HG02981 (cell line): ENCODE results near the gene DSCAML1.

Experiments used
- ATAC-seq: cut with Tn5 transposase; IDR thresholded peaks from one replicate; pipeline ENCODE4 v1.9.1; 2021; ENCODE audit warnings: mild to moderate bottlenecking, moderate library complexity; ENCODE audit not compliant: unreplicated experiment

DSCAML1 gene

DNA sequence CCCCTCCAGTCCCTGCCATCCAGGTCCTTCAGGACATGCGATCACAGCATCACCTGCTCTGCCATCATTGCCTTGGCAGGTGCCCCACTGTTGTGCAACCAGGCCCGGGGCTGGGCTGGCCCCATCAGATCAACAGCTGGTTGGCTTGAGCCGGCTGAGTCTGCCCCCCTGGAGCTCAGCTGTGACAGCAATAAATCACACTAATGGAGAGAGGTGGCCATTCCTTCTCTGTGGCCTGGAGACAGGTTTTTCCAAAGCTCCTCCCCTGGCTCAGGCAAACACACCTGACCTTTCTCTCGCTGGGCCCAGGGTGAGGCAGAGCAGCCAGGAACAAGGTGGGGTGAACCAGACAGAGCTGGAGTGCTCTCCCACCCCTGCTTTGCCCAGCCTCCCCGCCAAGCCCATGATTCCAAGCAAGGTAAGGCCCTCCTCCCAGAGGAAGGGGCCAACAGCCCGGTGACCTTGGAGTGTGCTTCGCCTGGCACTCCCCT, 36.4 kb upstream of the DSCAML1 start:
- no peak for ATAC-seq

GRCh38 chr11:117832511-117832910, 35.5 kb upstream of the DSCAML1 start:
- no peak for ATAC-seq

- ATAC-seq: no peak
These were observed 34.8 kb upstream of the DSCAML1 start for GRCh38 chr11:117831661-117832415.

- no peak for ATAC-seq
These were observed 33.8 kb upstream of the DSCAML1 start for GRCh38 chr11:117830674-117831351.

DNA sequence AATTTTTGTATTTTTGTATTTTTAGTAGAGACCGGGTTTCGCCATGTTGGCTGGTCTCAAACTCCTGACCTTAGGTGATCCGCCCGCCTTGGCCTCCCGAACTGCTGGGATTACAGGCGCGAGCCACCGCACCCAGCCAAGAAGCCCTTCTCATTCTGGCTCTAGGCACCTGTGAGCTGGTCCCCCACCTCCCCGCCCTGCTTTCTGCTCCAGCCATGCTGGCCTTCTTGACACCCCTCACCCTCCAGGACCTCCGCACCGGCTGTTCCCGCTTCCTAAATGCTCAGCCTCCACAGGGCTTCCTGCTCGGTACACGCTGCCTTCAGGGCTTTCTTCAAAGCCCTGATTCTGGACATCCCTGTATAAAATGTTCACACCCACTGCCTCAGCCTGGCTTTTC, 33.1 kb upstream of the DSCAML1 start:
- no peak for ATAC-seq

GRCh38 chr11:117829369-117829725, 32.3 kb upstream of the DSCAML1 start:
- no peak for ATAC-seq

DNA sequence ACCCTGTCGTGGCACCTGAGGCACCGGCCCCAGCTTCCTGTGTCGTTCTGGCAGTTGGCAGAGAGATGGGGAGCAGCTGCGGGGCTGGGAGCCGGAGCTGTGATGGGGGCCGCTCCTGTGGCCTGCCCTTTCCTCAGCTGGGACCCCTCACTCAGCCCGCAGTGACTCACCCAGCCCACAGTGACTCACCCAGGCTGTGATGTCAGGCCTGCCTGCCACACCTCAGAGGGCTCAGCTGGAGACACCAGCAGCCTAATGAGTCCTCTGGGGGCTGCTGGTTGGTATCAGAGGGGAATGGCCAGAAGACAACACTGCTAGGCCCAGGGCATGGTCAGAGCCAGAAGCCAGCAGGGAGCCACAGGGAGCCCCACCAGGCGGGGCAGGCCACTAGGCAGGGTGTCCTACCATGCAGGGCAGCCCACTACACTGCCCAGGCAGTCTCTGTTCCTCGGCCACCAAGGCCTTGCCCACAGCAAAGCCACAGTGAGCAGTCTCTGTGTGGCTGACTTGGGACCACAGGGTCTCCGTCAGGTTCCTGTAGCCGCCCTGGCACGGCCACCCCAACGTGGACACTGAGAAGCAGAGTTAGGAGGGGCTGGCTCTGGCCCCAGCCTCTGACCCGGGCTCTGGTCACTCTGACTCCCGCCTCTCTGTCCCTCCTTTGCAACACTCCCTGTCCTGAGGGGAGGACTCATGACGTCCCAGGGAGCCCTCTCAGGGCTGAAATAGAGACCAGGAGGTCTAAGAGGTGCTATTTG, 31.8 kb upstream of the DSCAML1 start:
- peak; percentile 59 for ATAC-seq

DNA sequence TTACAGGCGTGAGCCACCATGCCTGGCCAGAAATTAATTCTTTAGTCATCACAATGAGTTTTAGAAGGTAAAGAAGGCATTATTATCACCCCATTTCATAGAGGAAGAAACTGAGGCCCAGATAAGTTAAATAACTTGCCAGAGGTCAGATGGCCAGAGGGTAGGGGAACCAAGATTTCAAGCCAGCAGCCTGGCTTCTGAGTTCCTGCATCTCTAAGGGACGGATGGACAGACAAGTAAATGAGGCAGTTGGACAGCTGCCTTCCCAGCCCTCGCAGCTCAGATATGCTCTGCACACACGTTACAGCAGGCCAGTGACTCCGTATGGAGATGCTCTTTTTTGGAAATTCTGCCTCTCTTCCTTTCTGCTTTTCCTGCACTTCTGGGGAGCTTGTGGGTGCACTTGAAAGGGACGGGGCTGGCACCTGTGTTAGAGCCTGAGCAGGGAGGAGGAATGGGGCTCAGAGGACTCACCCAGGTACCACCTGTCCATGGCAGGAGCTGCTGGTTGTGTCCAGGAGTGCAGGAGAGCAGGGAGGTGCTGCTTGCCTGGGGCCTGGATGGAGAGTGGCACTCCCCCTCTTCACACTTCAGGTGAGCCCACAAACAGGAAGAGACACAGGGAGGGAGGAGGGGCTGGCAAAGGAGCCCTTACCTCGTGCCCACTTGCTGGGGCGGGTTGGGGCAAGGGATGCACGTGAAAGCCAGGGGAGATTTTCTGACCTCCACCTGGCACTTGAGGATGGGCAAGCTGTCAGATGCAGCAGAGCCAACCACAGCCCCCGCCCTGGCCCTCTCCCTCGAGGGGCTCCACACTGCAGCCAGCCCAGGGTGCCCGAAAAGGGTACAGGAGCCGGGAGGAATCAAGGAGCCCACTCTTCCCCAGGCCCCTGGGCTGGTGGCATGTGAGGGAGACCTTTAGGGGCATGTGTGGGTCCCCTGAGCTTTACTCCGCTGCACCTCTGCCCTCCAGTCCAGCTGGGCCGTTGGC, 30.8 kb upstream of the DSCAML1 start:
- ATAC-seq: no peak

DNA sequence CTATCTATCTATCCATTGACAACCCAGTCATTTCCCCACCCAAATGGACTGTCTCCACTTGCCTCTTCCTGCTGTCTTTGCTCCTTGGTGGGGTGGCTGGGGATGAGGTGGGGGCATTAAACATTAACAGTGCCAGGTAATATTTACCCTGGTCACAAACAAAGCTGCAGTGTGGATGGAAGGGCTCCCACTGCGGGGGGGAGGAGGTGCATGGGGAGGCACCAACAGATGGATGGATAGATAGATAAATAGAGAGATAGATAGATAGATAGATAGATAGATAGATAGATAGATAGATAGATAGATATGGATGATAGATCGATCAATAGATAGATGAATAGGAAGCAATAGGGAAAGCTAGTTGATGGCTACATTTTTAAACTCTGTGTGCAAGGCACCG, 29.8 kb upstream of the DSCAML1 start:
- no peak for ATAC-seq

GRCh38 chr11:117826190-117826570, 29.2 kb upstream of the DSCAML1 start:
- no peak for ATAC-seq

GRCh38 chr11:117825538-117826189, 28.6 kb upstream of the DSCAML1 start:
- ATAC-seq: no peak

GRCh38 chr11:117824571-117825537, 27.8 kb upstream of the DSCAML1 start, which contains the start of gene FXYD2:
Gene FXYD2 (minus strand): TSS chr11:117824744. CDS start chr11:117824678, 66 bp downstream.
- no peak for ATAC-seq

- no peak for ATAC-seq
These were observed 27.0 kb upstream of the DSCAML1 start for GRCh38 chr11:117823946-117824420.

DNA sequence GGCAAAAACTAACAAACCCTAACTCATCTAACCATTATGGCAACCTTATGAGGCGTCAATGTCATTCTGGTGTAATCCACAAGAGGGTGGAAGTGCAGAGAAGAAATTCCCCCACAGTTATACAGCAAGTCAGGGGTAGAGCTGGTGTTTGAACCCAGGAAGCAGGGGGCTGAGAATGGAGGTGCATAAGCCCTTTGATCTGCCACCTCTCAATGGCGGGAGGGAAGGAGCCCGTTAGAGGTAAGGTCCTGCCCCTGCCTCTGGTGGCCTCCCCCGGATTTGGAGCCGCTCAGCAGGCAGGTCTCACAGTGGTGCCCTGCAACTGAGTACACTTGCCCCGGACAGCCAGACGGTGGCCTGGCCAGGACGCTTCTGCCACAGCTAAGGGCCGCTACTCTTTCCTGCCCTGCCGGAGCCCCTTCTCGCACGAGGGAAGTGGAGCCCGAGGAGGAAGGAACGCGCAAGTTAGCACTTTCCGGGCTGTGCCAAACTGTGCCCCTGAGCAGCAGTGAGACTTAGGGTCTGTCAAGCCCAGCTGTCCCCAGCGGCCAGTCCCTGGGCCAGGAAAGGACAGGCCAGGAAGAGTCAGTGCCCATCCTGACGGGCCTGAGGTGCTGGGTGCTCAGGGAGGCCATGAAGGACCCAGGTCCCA, 26.4 kb upstream of the DSCAML1 start:
- ATAC-seq: no peak

- no peak for ATAC-seq
These were observed 25.3 kb upstream of the DSCAML1 start for GRCh38 chr11:117822074-117823033.

DNA sequence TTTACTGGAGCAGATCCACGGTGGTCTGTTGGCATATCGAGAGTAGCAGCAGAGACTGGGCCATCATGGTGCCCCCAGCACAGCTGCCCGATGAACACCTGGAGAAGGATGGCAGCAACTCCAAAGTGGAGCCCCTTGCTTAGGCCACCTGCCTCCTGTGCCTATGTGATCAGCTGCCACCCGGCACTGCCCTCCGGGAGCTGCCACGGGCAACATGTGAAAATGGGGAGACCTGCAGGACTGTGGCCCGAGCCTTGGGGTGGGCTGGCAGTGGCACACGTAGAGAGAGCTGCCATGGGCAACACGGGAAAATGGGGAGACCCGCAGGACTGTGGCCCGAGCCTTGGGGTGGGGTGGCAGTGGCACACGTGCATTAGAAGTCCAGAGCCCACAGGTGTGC, 24.4 kb upstream of the DSCAML1 start:
- no peak for ATAC-seq

DNA sequence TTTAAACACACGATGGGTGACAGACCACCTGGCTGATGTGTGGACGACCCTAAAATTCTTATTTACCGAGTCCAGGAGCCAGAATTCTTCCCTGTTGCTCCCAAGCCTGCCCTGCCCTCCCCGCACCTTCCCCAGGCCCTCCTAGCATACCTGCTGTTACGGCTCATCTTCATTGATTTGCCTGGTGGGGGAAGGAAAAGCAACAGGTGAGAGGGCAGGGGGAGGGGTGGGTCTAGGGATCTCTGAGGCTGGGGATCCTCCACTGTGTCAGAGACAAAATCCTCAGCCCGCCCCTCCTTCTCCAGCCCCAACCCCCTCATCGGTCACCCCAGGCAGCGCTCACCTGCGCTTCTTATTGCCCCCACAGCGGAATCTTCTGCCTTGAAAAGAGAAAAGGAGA, 23.5 kb upstream of the DSCAML1 start:
- no peak for ATAC-seq
